Measurements from ENCODE around the gene SULT1A4. TPM values are rescaled to one million over a fixed set of nuclear protein-coding genes. Genes with fewer than 3 reads are reported as not detected.
"Not testable (repeated sequence)": the region's sequence is repeated elsewhere in the genome, so short reads cannot be mapped to it uniquely, and the experiment has no call there.

SULT1A4 gene
- total RNA-seq, 8 experiments from 2014 or later, result 0.16 to 18.4 (median 0.83) TPM

DNA sequence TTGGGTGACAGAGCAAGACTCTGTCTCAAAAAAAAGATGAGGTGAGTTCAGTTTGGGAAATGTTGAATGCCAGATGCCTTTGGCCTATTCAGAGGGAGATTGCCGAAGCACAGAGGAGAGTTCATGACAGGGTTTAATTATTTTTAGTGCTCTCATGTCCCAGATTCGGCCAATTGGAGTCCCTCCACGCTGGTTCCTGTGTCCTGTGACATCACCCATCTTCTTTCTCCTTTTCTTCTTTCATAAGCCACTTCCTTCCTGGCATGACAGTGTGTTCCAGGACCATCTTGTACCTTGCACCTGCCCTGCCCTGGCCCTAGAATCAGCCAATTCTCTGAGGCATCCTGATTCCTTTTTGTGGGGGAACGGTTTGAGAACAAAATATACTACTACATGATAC, 12.4 kb downstream of the SULT1A4 start:
- ATAC-seq (replicated peaks in 6 of 8); in situ Hi-C loops (cut with MboI; ENCODE audit: low pct_unique_long_range_greater_than_20kb in 2 of 9, low sequenced_read_pairs in 9 of 9, unreplicated experiment in 9 of 9); H3K4me1 ChIP-seq (replicated peaks in 1 of 2); H3K4me3 ChIP-seq; H3K27ac ChIP-seq: not testable (repeated sequence)
- WGBS, 10 experiments, result no CpG with 5 or more reads among the region's 4 CpGs

DNA sequence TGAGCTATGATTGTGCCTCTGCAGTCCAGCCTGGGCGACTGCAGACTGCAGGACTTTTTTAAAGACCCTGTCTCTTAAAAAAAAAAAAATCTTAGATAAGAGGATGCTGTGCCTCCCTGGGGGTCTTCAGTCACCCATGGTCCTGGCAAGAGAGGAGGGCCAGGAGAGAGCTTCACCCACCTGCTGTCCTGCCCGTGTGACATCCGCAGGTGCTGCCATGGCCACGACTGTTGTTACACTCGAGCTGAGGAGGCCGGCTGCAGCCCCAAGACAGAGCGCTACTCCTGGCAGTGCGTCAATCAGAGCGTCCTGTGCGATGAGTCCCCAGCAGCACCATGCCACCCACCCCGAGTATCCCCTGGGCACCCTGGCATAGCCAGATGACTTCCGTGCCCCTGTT, 22.6 kb downstream of the SULT1A4 start:
- H3K4me1 ChIP-seq (replicated peaks in 1 of 2); H3K27ac ChIP-seq; in situ Hi-C loops (cut with MboI; ENCODE audit: low pct_unique_long_range_greater_than_20kb in 2 of 9, low sequenced_read_pairs in 9 of 9, unreplicated experiment in 9 of 9); H3K4me3 ChIP-seq; ATAC-seq (replicated peaks in 6 of 8): not testable (repeated sequence)
- WGBS, 10 experiments, result no CpG with 5 or more reads among the region's 12 CpGs

GRCh38 chr16:29506308-29506707, 46.6 kb downstream of the SULT1A4 start, which contains the start of gene NPIPB12:
Gene NPIPB12, minus strand, starts transcription at chr16:29506408.
- ATAC-seq (replicated peaks in 6 of 8); H3K4me3 ChIP-seq; in situ Hi-C loops (cut with MboI; ENCODE audit: low pct_unique_long_range_greater_than_20kb in 2 of 9, low sequenced_read_pairs in 9 of 9, unreplicated experiment in 9 of 9); H3K27ac ChIP-seq; H3K4me1 ChIP-seq (replicated peaks in 1 of 2): not testable (repeated sequence)
- WGBS, 10 experiments, result no CpG with 5 or more reads among the region's 6 CpGs

Other genes with a start within 250 kb of the SULT1A4 start
- 1 to 10 TPM in 4 of 8 experiments, under 1 TPM in 4; 0.14 to 2.8 (median 0.98) TPM for gene NPIPB11, start 53.2 kb upstream of the SULT1A4 start, total RNA-seq
- 10 to 100 TPM; 16.0 to 38.7 (median 25.1) TPM for gene BOLA2, start 5.6 kb upstream of the SULT1A4 start, total RNA-seq
- 10 to 100 TPM in 6 of 8 experiments, 1 to 10 TPM in 2; 7.7 to 25.4 (median 12.4) TPM for gene SLX1B, start 5.4 kb upstream of the SULT1A4 start, total RNA-seq
- 10 to 100 TPM in 4 of 8 experiments, 1 to 10 TPM in 4; 3.4 to 43.7 (median 11.4) TPM for gene NPIPB12, start 46.5 kb downstream of the SULT1A4 start, total RNA-seq
- gene SPN, start 203.3 kb downstream of the SULT1A4 start, total RNA-seq, result 1 to 10 TPM in 1 of 8 experiments, under 1 TPM in 7; 0.07 to 1.1 (median 0.35) TPM
- gene QPRT, start 219.3 kb downstream of the SULT1A4 start, total RNA-seq, result 100 to 1,000 TPM in 1 of 8 experiments, 10 to 100 TPM in 7; 37.7 to 133 (median 52.8) TPM